SK-N-SH (cell line): ENCODE data around the gene BAIAP2.

Source experiments
- CHD2 ChIP-seq: fragments of 150-350 bp; IDR thresholded peaks from 2 replicates; pipeline ENCODE4 v1.6.1; 2018; ENCODE audit warnings: low read length; ENCODE audit not compliant: partially characterized antibody
- EP300 ChIP-seq, 2 experiments: IDR thresholded peaks; 2 replicates each; pipeline versions ENCODE4 v1.4.0 to v1.6.1; 2012; ENCODE audit warnings: borderline replicate concordance in 1 of 2, low read depth in 1 of 2, low read length in 1 of 2
- FOXM1 ChIP-seq: IDR thresholded peaks from 2 replicates; pipeline ENCODE4 v1.4.0; 2012; ENCODE audit warnings: low read depth, mild to moderate bottlenecking
- GABPA ChIP-seq: IDR thresholded peaks from 2 replicates; pipeline ENCODE4 v1.4.0; 2012; ENCODE audit warnings: low read depth, mild to moderate bottlenecking
- GATA2 ChIP-seq: sonication (generic); formaldehyde crosslinking; IDR thresholded peaks from 2 replicates; pipeline ENCODE4 v1.5.0; 2020; ENCODE audit warnings: mild to moderate bottlenecking, missing genetic modification reagents
- MAX ChIP-seq: IDR thresholded peaks from 2 replicates; pipeline ENCODE4 v1.4.0; 2012; ENCODE audit warnings: low read depth
- RAD21 ChIP-seq: IDR thresholded peaks from 2 replicates; pipeline ENCODE4 v1.6.1; 2012; ENCODE audit warnings: mild to moderate bottlenecking, low read length
- RFX5 ChIP-seq: IDR thresholded peaks from 2 replicates; pipeline ENCODE4 v1.6.1; 2012; ENCODE audit warnings: mild to moderate bottlenecking, improper control_type of control experiment, low read length
- SIN3A ChIP-seq: IDR thresholded peaks from 2 replicates; pipeline ENCODE4 v1.6.1; 2012; ENCODE audit warnings: low read depth, mild to moderate bottlenecking, low read length, moderate library complexity, borderline replicate concordance
- TAF1 ChIP-seq: IDR thresholded peaks from 2 replicates; pipeline ENCODE4 v1.6.1; 2012; ENCODE audit warnings: low read depth, mild to moderate bottlenecking, low read length, moderate library complexity, borderline replicate concordance
- TEAD4 ChIP-seq: IDR thresholded peaks from 2 replicates; pipeline ENCODE4 v1.4.0; 2012; ENCODE audit warnings: mild to moderate bottlenecking, borderline replicate concordance; ENCODE audit not compliant: insufficient read depth
- TF ChIP-seq, protein P1 (sequence below): IDR thresholded peaks from 2 replicates; pipeline ENCODE4 v1.6.1; 2012; ENCODE audit warnings: mild to moderate bottlenecking, low read depth, low read length, moderate library complexity
- TF ChIP-seq, protein P2 (sequence below): fragments of 150-350 bp; IDR thresholded peaks from 2 replicates; pipeline ENCODE4 v1.6.1; 2017; ENCODE audit warnings: antibody characterized with exemption, low read length, low read depth, borderline replicate concordance
- TF ChIP-seq, protein P3 (sequence below): fragments of 200-600 bp; sonication (generic); IDR thresholded peaks from 2 replicates; pipeline ENCODE4 v1.6.1; 2017; ENCODE audit warnings: antibody characterized with exemption, mild to moderate bottlenecking, moderate library complexity

GRCh38 chr17:81020443-81020766 is 14.5 kb upstream of the BAIAP2 start:
- TF ChIP-seq, protein P1, sequence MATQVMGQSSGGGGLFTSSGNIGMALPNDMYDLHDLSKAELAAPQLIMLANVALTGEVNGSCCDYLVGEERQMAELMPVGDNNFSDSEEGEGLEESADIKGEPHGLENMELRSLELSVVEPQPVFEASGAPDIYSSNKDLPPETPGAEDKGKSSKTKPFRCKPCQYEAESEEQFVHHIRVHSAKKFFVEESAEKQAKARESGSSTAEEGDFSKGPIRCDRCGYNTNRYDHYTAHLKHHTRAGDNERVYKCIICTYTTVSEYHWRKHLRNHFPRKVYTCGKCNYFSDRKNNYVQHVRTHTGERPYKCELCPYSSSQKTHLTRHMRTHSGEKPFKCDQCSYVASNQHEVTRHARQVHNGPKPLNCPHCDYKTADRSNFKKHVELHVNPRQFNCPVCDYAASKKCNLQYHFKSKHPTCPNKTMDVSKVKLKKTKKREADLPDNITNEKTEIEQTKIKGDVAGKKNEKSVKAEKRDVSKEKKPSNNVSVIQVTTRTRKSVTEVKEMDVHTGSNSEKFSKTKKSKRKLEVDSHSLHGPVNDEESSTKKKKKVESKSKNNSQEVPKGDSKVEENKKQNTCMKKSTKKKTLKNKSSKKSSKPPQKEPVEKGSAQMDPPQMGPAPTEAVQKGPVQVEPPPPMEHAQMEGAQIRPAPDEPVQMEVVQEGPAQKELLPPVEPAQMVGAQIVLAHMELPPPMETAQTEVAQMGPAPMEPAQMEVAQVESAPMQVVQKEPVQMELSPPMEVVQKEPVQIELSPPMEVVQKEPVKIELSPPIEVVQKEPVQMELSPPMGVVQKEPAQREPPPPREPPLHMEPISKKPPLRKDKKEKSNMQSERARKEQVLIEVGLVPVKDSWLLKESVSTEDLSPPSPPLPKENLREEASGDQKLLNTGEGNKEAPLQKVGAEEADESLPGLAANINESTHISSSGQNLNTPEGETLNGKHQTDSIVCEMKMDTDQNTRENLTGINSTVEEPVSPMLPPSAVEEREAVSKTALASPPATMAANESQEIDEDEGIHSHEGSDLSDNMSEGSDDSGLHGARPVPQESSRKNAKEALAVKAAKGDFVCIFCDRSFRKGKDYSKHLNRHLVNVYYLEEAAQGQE = no peak
- TF ChIP-seq MAX (no peak), SIN3A (no peak), TAF1 (no peak), GABPA (no peak), RAD21 (no peak), CHD2 (no peak), GATA2 (no peak), RFX5 (no peak), FOXM1 (no peak), TEAD4 (no peak), EP300 (IDR thresholded peaks at IDR 0.05; ENCODE audit: borderline replicate concordance in 1 of 2, low read depth in 1 of 2, low read length in 1 of 2) (no peak)
- TF ChIP-seq, protein P2, sequence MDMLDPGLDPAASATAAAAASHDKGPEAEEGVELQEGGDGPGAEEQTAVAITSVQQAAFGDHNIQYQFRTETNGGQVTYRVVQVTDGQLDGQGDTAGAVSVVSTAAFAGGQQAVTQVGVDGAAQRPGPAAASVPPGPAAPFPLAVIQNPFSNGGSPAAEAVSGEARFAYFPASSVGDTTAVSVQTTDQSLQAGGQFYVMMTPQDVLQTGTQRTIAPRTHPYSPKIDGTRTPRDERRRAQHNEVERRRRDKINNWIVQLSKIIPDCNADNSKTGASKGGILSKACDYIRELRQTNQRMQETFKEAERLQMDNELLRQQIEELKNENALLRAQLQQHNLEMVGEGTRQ = no peak
- TF ChIP-seq, protein P3, sequence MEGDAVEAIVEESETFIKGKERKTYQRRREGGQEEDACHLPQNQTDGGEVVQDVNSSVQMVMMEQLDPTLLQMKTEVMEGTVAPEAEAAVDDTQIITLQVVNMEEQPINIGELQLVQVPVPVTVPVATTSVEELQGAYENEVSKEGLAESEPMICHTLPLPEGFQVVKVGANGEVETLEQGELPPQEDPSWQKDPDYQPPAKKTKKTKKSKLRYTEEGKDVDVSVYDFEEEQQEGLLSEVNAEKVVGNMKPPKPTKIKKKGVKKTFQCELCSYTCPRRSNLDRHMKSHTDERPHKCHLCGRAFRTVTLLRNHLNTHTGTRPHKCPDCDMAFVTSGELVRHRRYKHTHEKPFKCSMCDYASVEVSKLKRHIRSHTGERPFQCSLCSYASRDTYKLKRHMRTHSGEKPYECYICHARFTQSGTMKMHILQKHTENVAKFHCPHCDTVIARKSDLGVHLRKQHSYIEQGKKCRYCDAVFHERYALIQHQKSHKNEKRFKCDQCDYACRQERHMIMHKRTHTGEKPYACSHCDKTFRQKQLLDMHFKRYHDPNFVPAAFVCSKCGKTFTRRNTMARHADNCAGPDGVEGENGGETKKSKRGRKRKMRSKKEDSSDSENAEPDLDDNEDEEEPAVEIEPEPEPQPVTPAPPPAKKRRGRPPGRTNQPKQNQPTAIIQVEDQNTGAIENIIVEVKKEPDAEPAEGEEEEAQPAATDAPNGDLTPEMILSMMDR = no peak
